Endodermal cell (in vitro differentiated cells): ENCODE results near the gene KCNT2. TPM values are rescaled to one million over a fixed set of nuclear protein-coding genes. Genes with fewer than 3 reads are reported as not detected.

Experiments
- DNase-seq: peaks from one replicate; pipeline ENCODE4 v3.0.0-alpha.2; 2017
- H3K27ac ChIP-seq: 2 replicates; pipeline ENCODE4 v1.5.1; 2013; ENCODE audit warnings: mild to moderate bottlenecking, low read depth, low read length, moderate library complexity
- H3K27me3 ChIP-seq: 2 replicates; pipeline ENCODE4 v1.6.1; 2013; ENCODE audit warnings: mild to moderate bottlenecking, low read length, moderate library complexity; ENCODE audit not compliant: insufficient read depth, control insufficient read depth, poor library complexity, severe bottlenecking
- H3K36me3 ChIP-seq: 2 replicates; pipeline ENCODE4 v1.7.0; 2013; ENCODE audit warnings: mild to moderate bottlenecking, low read length, moderate library complexity; ENCODE audit not compliant: control insufficient read depth, insufficient read depth
- H3K4me1 ChIP-seq: one replicate; pipeline ENCODE4 v1.7.0; 2013; ENCODE audit warnings: low read length; ENCODE audit not compliant: control insufficient read depth, insufficient read depth
- H3K4me3 ChIP-seq: 2 replicates; pipeline ENCODE4 v1.5.1; 2013; ENCODE audit warnings: mild to moderate bottlenecking, low read length, moderate library complexity
- H3K9ac ChIP-seq: 2 replicates; pipeline ENCODE4 v1.6.1; 2013; ENCODE audit warnings: mild to moderate bottlenecking, low read length, moderate library complexity; ENCODE audit not compliant: poor library complexity, severe bottlenecking; ENCODE audit errors: extremely low read depth
- H3K9me3 ChIP-seq: 2 replicates; pipeline ENCODE4 v1.6.1; 2013; ENCODE audit warnings: mild to moderate bottlenecking, low read length, moderate library complexity; ENCODE audit not compliant: control insufficient read depth
- H3K27ac Mint-ChIP-seq: 2 replicates; pipeline ENCODE4 v1.8.0; 2020; ENCODE audit warnings: mixed read lengths
- H3K27me3 Mint-ChIP-seq: 2 replicates; pipeline ENCODE4 v1.8.0; 2021; ENCODE audit warnings: mild to moderate bottlenecking, mixed read lengths; ENCODE audit not compliant: insufficient read depth
- H3K36me3 Mint-ChIP-seq: 2 replicates; pipeline ENCODE4 v1.8.0; 2020; ENCODE audit warnings: low read depth, mixed read lengths
- H3K4me1 Mint-ChIP-seq: 2 replicates; pipeline ENCODE4 v1.8.0; 2020; ENCODE audit warnings: mixed read lengths
- H3K4me3 Mint-ChIP-seq: 2 replicates; pipeline ENCODE4 v1.8.0; 2020; ENCODE audit warnings: mild to moderate bottlenecking, moderate library complexity, mixed read lengths
- H3K9me3 Mint-ChIP-seq: 2 replicates; pipeline ENCODE4 v1.8.0; 2020; ENCODE audit warnings: mild to moderate bottlenecking, mixed read lengths
- whole genome bisulfite sequencing, 2 experiments: methylation state at CpG; one replicate each; pipeline versions ENCODE4 v1.1.5 to v1.1.7; 2013; ENCODE audit warnings: missing lambda C conversion rate in 2 of 2, mixed read lengths in 1 of 2; ENCODE audit not compliant: insufficient coverage in 1 of 2, insufficient read length in 1 of 2; 5-methylcytosine and 5-hydroxymethylcytosine counted together
- total RNA-seq, 2 donors: library from RNA; stranded (reverse); fragmentation: NEBNext Ultra II Directional in 1 of 2; extraction: Animal tissue kit (Norgen Biotek cat#: 25700) in 1 of 2; gene quantifications; 2 replicates in 1 of 2; 3 replicates in 1 of 2; pipeline ENCODE4 v1.2.1, GENCODE V29; 2021
- TF ChIP-seq, protein P1 (sequence below): fragments of 200-600 bp; sonication (generic); conservative IDR thresholded peaks from 2 replicates; pipeline ENCODE4 v1.5.0; 2021; ENCODE audit warnings: antibody characterized with exemption, mild to moderate bottlenecking

KCNT2 gene
- total RNA-seq, 2 donors from 2014 or later: 9.1 to 12.1 TPM

DNA sequence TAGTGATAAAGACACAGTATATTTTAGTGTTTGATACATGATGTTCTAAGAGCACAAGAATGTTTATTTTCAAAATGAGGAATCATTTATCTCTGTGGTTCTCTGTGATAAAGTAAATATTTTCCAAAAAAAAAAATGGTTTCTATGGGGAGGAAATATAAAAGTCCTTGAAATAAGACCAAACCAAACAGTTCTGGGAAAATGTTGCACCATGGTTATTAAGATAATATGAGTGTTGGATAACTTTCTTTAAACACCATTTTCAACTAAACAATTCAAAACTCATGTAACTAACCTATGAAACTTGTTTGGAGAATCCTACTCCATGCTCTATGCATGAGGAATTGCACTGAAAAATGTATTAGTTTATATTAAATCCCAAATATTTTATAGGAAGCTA lies 184.6 kb downstream of the KCNT2 start:
- no peaks in the 10 kb centered on the region for H3K4me1 ChIP-seq
- Mint-ChIP-seq H3K27me3 (no peaks in the 10 kb centered on the region), H3K4me1 (no peaks in the 10 kb centered on the region), H3K4me3 (no peak overlapping the region), H3K9me3 (no peaks in the 10 kb centered on the region), H3K27ac (no peak overlapping the region), H3K36me3 (peaks cover 6% of the 10 kb centered on the region)
- no peaks in the 10 kb centered on the region for H3K36me3 ChIP-seq
- TF ChIP-seq, protein P1, sequence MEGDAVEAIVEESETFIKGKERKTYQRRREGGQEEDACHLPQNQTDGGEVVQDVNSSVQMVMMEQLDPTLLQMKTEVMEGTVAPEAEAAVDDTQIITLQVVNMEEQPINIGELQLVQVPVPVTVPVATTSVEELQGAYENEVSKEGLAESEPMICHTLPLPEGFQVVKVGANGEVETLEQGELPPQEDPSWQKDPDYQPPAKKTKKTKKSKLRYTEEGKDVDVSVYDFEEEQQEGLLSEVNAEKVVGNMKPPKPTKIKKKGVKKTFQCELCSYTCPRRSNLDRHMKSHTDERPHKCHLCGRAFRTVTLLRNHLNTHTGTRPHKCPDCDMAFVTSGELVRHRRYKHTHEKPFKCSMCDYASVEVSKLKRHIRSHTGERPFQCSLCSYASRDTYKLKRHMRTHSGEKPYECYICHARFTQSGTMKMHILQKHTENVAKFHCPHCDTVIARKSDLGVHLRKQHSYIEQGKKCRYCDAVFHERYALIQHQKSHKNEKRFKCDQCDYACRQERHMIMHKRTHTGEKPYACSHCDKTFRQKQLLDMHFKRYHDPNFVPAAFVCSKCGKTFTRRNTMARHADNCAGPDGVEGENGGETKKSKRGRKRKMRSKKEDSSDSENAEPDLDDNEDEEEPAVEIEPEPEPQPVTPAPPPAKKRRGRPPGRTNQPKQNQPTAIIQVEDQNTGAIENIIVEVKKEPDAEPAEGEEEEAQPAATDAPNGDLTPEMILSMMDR: no peak
- no peak for DNase-seq
- H3K27me3 ChIP-seq: no peaks in the 10 kb centered on the region
- H3K9me3 ChIP-seq: no peaks in the 10 kb centered on the region
- H3K27ac ChIP-seq: no peak overlapping the region
- no peak overlapping the region for H3K4me3 ChIP-seq
- H3K9ac ChIP-seq: no peak overlapping the region

DNA sequence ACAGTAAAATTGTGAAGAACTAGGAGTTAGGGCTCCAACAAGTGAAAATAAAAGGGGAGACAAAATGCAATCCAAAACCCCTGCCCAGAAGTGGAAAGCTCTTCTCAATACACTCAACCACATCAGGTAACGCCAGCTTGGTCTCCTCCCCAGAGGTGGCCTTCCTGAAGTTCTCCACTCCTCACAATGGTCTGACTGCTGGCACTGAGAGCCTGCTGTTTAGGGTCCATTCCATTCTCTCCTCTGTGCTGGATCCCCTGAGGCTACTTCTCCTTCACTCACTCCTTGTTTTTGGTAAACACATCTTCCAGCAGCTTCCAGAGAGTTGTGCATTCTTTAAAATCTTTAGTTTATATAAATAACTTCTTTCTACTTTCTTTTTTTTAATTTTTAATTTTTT lies 189.5 kb downstream of the KCNT2 start:
- Histone ChIP-seq H3K9me3 (no peaks in the 10 kb centered on the region), H3K36me3 (no peaks in the 10 kb centered on the region), H3K4me3 (no peak overlapping the region), H3K9ac (no peak overlapping the region), H3K27ac (no peak overlapping the region), H3K4me1 (no peaks in the 10 kb centered on the region), H3K27me3 (no peaks in the 10 kb centered on the region)
- no peak overlapping the region for H3K4me3 Mint-ChIP-seq
- DNase-seq: no peak
- H3K9me3 Mint-ChIP-seq: no peaks in the 10 kb centered on the region
- WGBS, 2 experiments: 78 to 95% methylated on average over 1 of the region's 1 CpG
- no peaks in the 10 kb centered on the region for H3K4me1 Mint-ChIP-seq
- TF ChIP-seq, protein P1: no peak
- no peak overlapping the region for H3K27ac Mint-ChIP-seq
- no peaks in the 10 kb centered on the region for H3K27me3 Mint-ChIP-seq
- peaks cover 6% of the 10 kb centered on the region for H3K36me3 Mint-ChIP-seq

- Mint-ChIP-seq H3K9me3 (no peaks in the 10 kb centered on the region), H3K4me3 (no peak overlapping the region), H3K27ac (no peak overlapping the region), H3K4me1 (no peaks in the 10 kb centered on the region), H3K27me3 (no peaks in the 10 kb centered on the region), H3K36me3 (peaks cover 6% of the 10 kb centered on the region)
- H3K4me3 ChIP-seq: no peak overlapping the region
- no peak for DNase-seq
- H3K27me3 ChIP-seq: no peaks in the 10 kb centered on the region
- 81 to 100% methylated on average over 1 of the region's 1 CpG for WGBS, 2 experiments
- no peak overlapping the region for H3K27ac ChIP-seq
- no peak overlapping the region for H3K9ac ChIP-seq
- TF ChIP-seq, protein P1: no peak
- H3K36me3 ChIP-seq: no peaks in the 10 kb centered on the region
- no peaks in the 10 kb centered on the region for H3K9me3 ChIP-seq
- no peaks in the 10 kb centered on the region for H3K4me1 ChIP-seq
Observed at GRCh38 chr1:196415978-196416377, 192.3 kb downstream of the KCNT2 start.
